CD4-positive, alpha-beta memory T cell (primary cell): ENCODE data around the gene TMCC2. TPM values are rescaled to one million over a fixed set of nuclear protein-coding genes. Genes with fewer than 3 reads are reported as not detected.
"Not testable (repeated sequence)": the region's sequence is repeated elsewhere in the genome, so short reads cannot be mapped to it uniquely, and the experiment has no call there.

Source experiments
- CTCF ChIA-PET: fragments of 350-600 bp; sonication (Branson Sonifier 250); formaldehyde crosslinking; loops from one replicate; lab custom pipeline; 2021; ENCODE audit warnings: inconsistent platforms; ENCODE audit not compliant: partially characterized antibody; lab: Charles Lee
- POLR2A ChIA-PET: fragments of 350-600 bp; sonication (Branson Sonifier 250); formaldehyde crosslinking; loops from one replicate; lab custom pipeline; 2021; ENCODE audit not compliant: partially characterized antibody; lab: Charles Lee
- DNase-seq, 5 donors: peaks; one replicate each; pipeline versions ENCODE4 v3.0.0 to v3.0.0-alpha.2; 2020 to 2022; ENCODE audit warnings: mixed read lengths in 1 of 5
- H3K27ac ChIP-seq: one replicate; pipeline ENCODE4 v1.7.0; 2013; ENCODE audit warnings: low read depth, low read length
- H3K27me3 ChIP-seq: 2 replicates; pipeline ENCODE4 v1.7.0; 2013; ENCODE audit warnings: mild to moderate bottlenecking, low read length, moderate library complexity; ENCODE audit not compliant: insufficient read depth
- H3K36me3 ChIP-seq: 2 replicates; pipeline ENCODE4 v1.7.0; 2013; ENCODE audit warnings: mild to moderate bottlenecking, low read length, moderate library complexity; ENCODE audit not compliant: insufficient read depth
- H3K4me1 ChIP-seq: 2 replicates; pipeline ENCODE4 v1.7.0; 2013; ENCODE audit warnings: mild to moderate bottlenecking, low read length, moderate library complexity; ENCODE audit not compliant: insufficient read depth
- H3K4me3 ChIP-seq, 2 donors: one replicate each; pipeline ENCODE4 v1.7.0; 2013; ENCODE audit warnings: low read length in 2 of 2, mild to moderate bottlenecking in 1 of 2
- H3K9me3 ChIP-seq, 2 donors: one replicate each; pipeline ENCODE4 v1.7.0; 2013; ENCODE audit warnings: low read length in 2 of 2, control low read depth in 1 of 2; ENCODE audit not compliant: control insufficient read depth in 1 of 2
- H3K27ac Mint-ChIP-seq, 7 donors: one replicate each; pipeline ENCODE4 v1.8.0; 2020 to 2021; ENCODE audit warnings: mixed read lengths in 7 of 7, mild to moderate bottlenecking in 6 of 7, inconsistent platforms in 3 of 7, moderate library complexity in 3 of 7
- H3K27me3 Mint-ChIP-seq, 2 donors: one replicate each; pipeline ENCODE4 v1.8.0; 2020 to 2021; ENCODE audit warnings: mixed read lengths in 2 of 2
- H3K36me3 Mint-ChIP-seq, 2 donors: one replicate each; pipeline ENCODE4 v1.8.0; 2020 to 2021; ENCODE audit warnings: mixed read lengths in 2 of 2, inconsistent platforms in 1 of 2, mild to moderate bottlenecking in 1 of 2
- H3K4me1 Mint-ChIP-seq, 4 donors: one replicate each; pipeline ENCODE4 v1.8.0; 2020 to 2021; ENCODE audit warnings: mixed read lengths in 4 of 4, mild to moderate bottlenecking in 1 of 4
- H3K4me3 Mint-ChIP-seq, 8 donors: one replicate each; pipeline ENCODE4 v1.8.0; 2020 to 2021; ENCODE audit warnings: mixed read lengths in 8 of 8, mild to moderate bottlenecking in 7 of 8, moderate library complexity in 6 of 8, inconsistent platforms in 3 of 8
- H3K9me3 Mint-ChIP-seq, 8 donors: one replicate each; pipeline ENCODE4 v1.8.0; 2020 to 2021; ENCODE audit warnings: mixed read lengths in 8 of 8, mild to moderate bottlenecking in 5 of 8, inconsistent platforms in 3 of 8, moderate library complexity in 1 of 8
- intact Hi-C: fragments of 100-400 bp; cut with micrococcal nuclease; formaldehyde crosslinking; loops from one replicate; pipeline ENCODE4 v1.15.1; 2023
- polyA plus RNA-seq, 2 donors: library from polyadenylated mRNA; unstranded; fragments of 300-500 nt; fragmentation: Illumina TruSeq; gene quantifications; one replicate each; pipeline ENCODE4 v1.2.3, GENCODE V29; 2021
- total RNA-seq, 2 experiments: library from RNA; stranded (reverse); gene quantifications; one replicate each; pipeline ENCODE4 v1.2.3, GENCODE V29; 2021

Gene TMCC2, protein sequence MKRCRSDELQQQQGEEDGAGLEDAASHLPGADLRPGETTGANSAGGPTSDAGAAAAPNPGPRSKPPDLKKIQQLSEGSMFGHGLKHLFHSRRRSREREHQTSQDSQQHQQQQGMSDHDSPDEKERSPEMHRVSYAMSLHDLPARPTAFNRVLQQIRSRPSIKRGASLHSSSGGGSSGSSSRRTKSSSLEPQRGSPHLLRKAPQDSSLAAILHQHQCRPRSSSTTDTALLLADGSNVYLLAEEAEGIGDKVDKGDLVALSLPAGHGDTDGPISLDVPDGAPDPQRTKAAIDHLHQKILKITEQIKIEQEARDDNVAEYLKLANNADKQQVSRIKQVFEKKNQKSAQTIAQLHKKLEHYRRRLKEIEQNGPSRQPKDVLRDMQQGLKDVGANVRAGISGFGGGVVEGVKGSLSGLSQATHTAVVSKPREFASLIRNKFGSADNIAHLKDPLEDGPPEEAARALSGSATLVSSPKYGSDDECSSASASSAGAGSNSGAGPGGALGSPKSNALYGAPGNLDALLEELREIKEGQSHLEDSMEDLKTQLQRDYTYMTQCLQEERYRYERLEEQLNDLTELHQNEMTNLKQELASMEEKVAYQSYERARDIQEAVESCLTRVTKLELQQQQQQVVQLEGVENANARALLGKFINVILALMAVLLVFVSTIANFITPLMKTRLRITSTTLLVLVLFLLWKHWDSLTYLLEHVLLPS
- 1 to 10 TPM in 1 of 2 experiments, under 1 TPM in 1; 0.90 to 1.2 TPM for total RNA-seq
- under 1 TPM; 0.27 to 0.62 TPM for polyA plus RNA-seq

DNA sequence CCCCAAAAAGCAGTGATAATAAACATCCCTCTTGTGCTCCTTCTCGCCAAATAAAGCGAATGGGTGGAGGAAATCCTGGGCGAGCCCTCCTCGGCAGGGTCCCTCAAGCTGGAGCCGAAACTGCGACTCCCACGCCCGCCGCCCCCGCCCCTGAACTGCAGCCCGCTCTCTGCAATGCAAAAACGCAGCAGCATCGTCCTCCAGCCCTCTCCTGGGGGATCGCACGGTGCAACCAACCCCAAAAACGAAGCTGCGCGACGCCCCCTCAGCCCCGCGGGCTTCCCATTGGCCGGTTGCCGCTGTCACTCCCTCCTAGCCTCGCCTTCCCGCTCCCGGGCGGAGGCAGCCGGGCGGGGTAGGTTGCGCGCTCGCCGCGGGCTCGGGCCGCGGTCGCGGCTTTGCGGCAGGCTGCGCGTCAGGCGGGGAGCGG, at the start of gene TMCC2:
Gene TMCC2 (plus strand): TSS at position 363 of the 430 bp plus-strand sequence. CDS start 619 bp downstream, outside the sequence.
- Mint-ChIP-seq H3K27me3 (peaks cover 8 to 18% of the 10 kb centered on the region in 2 donors), H3K36me3 (no peaks in the 10 kb centered on the region), H3K4me3 (peak within 1 kb of the TSS; percentile 88 to 99 (median 94)), H3K27ac (peak within 1 kb of the TSS; percentile 53 to 97 (median 85)), H3K9me3 (no peaks in the 10 kb centered on the region), H3K4me1 (peaks cover 14 to 33% (median 23%) of the 10 kb centered on the region in 4 donors)
- H3K4me3 ChIP-seq: peak within 1 kb of the TSS; percentile 54 to 57
- H3K36me3 ChIP-seq: no peaks in the 10 kb centered on the region
- H3K27ac ChIP-seq: no peak within 1 kb of the TSS
- H3K9me3 ChIP-seq: no peaks in the 10 kb centered on the region
- ChIA-PET POLR2A (interaction anchor here (0.6 to 4.6 kb wide), 12 partner anchors 12 to 405 kb away, joined by 3 to 37 read pairs (median 5); partner anchors contain the start of genes DSTYK and RBBP5), CTCF (interaction anchor here (1.1 to 9.5 kb wide), 6 partner anchors 17 to 98 kb away, joined by 3 to 191 read pairs (median 6); partner anchors contain the start of gene DSTYK)
- H3K27me3 ChIP-seq: peaks cover 5% of the 10 kb centered on the region
- peaks cover 25% of the 10 kb centered on the region for H3K4me1 ChIP-seq
- intact Hi-C loops: loop anchor here (1.0 to 5.0 kb wide), 4 partner anchors 16 to 105 kb away; partner anchors contain the start of genes DSTYK and RBBP5
- peak; percentile 67 to 79 (median 70) for DNase-seq

DNA sequence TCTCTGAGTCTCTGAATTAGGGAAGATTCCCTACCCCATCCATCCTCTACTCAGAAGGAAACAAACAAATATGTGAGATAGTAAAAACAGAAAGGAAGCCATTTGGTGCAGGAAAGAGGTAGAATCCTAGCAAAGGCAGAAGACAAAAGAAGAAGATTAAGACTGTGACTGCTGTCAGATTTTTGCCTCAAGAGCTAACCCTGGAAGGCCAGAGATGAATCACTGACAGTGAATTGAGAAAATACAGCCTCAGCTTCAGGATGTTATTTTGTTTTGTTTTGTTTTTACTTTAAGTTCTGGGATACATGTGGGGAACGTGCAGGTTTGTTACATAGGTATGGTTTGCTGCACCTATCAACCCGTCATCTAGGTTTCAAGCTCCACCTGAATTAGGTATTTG, 47.9 kb upstream of the TMCC2 start:
- Mint-ChIP-seq H3K9me3 (no peaks in the 10 kb centered on the region), H3K4me1 (peaks cover 11 to 31% (median 23%) of the 10 kb centered on the region in 4 donors), H3K27ac (no peak overlapping the region), H3K36me3 (peaks cover 20 to 43% of the 10 kb centered on the region in 2 donors), H3K4me3 (no peak overlapping the region), H3K27me3 (no peaks in the 10 kb centered on the region)
- Histone ChIP-seq H3K27me3 (no peaks in the 10 kb centered on the region), H3K27ac (no peak overlapping the region), H3K9me3 (no peaks in the 10 kb centered on the region), H3K4me1 (peaks cover 16% of the 10 kb centered on the region), H3K36me3 (peaks cover 4% of the 10 kb centered on the region), H3K4me3 (no peak overlapping the region)
- CTCF ChIA-PET: interaction anchor here (1.6 kb wide), 1 partner anchor 12 kb away, joined by 3 read pairs; no protein-coding TSS in a partner anchor
- POLR2A ChIA-PET: interaction anchor here (1.0 to 1.3 kb wide), 2 partner anchors 32 to 58 kb away, joined by 3 read pairs; partner anchors contain the start of genes DSTYK and RBBP5
- intact Hi-C loops: no loop called here
- DNase-seq: no peak

DNA sequence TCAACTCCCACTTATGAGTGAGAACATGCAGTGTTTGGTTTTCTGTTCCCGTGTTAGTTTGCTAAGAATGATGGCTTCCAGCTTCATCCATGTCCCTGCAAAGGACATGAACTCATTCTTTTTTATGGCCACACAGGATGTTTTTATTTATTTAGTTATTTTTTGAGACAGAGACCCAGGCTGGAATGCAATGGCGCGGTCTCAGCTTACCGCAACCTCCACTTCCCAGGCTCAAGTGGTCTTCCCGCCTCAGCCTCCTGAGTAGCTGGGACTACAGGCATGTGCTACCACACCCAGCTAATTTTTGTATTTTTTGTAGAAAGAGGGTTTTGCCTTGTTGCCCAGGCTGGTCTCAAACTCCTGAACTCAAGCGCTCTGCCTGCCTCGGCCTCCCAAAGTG, 47.4 kb upstream of the TMCC2 start:
- H3K4me3 Mint-ChIP-seq, H3K9me3 Mint-ChIP-seq, intact Hi-C loops, H3K9me3 ChIP-seq, H3K27me3 ChIP-seq, DNase-seq, H3K27ac Mint-ChIP-seq, H3K27ac ChIP-seq, H3K36me3 ChIP-seq, H3K27me3 Mint-ChIP-seq, H3K4me3 ChIP-seq: not testable (repeated sequence)
- ChIA-PET CTCF (interaction anchor here (1.6 kb wide), 1 partner anchor 12 kb away, joined by 3 read pairs; no protein-coding TSS in a partner anchor), POLR2A (interaction anchor here (1.0 to 1.3 kb wide), 2 partner anchors 31 to 58 kb away, joined by 3 read pairs; partner anchors contain the start of genes DSTYK and RBBP5)
- peaks cover 22 to 44% of the 10 kb centered on the region in 2 donors for H3K36me3 Mint-ChIP-seq
- peaks cover 12 to 31% (median 23%) of the 10 kb centered on the region in 4 donors for H3K4me1 Mint-ChIP-seq
- peaks cover 16% of the 10 kb centered on the region for H3K4me1 ChIP-seq

DNA sequence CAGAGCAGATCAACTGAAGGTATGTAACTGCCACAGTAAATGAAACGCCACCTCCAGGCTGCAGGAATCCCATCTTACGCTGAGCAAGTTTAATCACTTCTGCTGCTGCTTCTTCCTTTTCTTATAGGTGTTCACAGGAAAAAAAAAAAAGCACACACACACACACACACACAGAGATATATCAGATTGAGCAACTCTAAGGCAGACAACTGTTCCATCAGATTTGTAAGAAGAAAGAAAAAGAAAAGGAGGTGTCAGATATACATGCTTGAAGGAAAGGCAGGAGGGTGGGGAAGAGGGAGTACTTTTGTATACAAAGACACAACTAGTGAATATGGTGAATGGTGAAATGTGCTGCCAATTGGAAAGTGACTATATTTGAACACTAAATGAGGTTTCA, 44.8 kb upstream of the TMCC2 start:
- H3K36me3 Mint-ChIP-seq: peaks cover 20 to 49% of the 10 kb centered on the region in 2 donors
- POLR2A ChIA-PET: interaction anchor here (1.5 kb wide), 1 partner anchor 45 kb away, joined by 3 read pairs; the partner anchor contains the start of gene TMCC2
- no peaks in the 10 kb centered on the region for H3K9me3 ChIP-seq
- H3K4me1 ChIP-seq: peaks cover 16% of the 10 kb centered on the region
- no peak overlapping the region for H3K4me3 ChIP-seq
- peak overlapping the region in 3 of 7 donors; percentile 9 to 80 (median 64) for H3K27ac Mint-ChIP-seq
- CTCF ChIA-PET: interaction anchor here (1.3 kb wide), 1 partner anchor 73 kb away, joined by 3 read pairs; no protein-coding TSS in a partner anchor
- peaks cover 16 to 52% (median 35%) of the 10 kb centered on the region in 4 donors for H3K4me1 Mint-ChIP-seq
- H3K4me3 Mint-ChIP-seq: no peak overlapping the region
- no peak overlapping the region for H3K27ac ChIP-seq
- DNase-seq: no peak
- no peaks in the 10 kb centered on the region for H3K9me3 Mint-ChIP-seq
- peaks cover 10% of the 10 kb centered on the region for H3K36me3 ChIP-seq
- no peaks in the 10 kb centered on the region for H3K27me3 ChIP-seq
- intact Hi-C loops: no loop called here
- no peaks in the 10 kb centered on the region for H3K27me3 Mint-ChIP-seq

DNA sequence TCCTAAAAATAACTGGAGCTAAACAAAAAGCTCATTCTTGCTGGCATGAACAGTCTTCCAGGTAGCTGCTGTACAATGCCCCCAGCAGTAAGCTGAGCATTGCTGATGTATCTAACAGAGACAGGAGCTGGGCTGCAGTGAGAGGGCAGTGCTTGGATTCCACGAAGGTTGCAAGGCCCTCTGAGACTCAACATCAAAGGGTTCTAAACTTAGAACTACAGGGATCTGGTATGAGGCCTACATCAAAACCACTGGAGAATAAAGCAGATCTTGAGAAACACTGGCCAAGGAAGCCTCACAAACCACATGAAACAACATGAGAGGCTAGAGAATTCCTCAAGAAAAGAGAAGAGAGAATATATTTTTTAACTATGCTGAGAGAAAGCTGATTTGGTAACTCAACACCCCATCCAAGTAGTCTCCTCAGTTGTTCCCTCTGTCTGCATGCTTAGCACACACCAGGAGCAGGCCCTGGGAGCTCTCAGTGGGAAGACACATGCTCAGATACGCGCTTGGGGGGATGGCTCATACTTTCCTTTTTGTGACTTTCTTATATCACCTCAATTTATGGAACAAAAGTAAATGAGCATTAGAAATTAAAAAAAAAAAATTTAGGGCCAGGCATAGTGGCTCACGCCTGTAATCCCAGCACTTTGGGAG, 43.9 kb upstream of the TMCC2 start:
- no peak for DNase-seq
- CTCF ChIA-PET: interaction anchor here (1.0 to 1.3 kb wide), 2 partner anchors 16 to 73 kb away, joined by 3 read pairs; no protein-coding TSS in a partner anchor
- intact Hi-C loops: no loop called here
- H3K9me3 Mint-ChIP-seq: no peaks in the 10 kb centered on the region
- peaks cover 20 to 47% of the 10 kb centered on the region in 2 donors for H3K36me3 Mint-ChIP-seq
- H3K9me3 ChIP-seq: no peaks in the 10 kb centered on the region
- POLR2A ChIA-PET: interaction anchor here (1.5 kb wide), 1 partner anchor 44 kb away, joined by 3 read pairs; the partner anchor contains the start of gene TMCC2
- H3K27ac Mint-ChIP-seq: peak overlapping the region in 4 of 7 donors; percentile 54 to 88 (median 65)
- H3K4me1 Mint-ChIP-seq: peaks cover 18 to 54% (median 38%) of the 10 kb centered on the region in 4 donors
- H3K4me1 ChIP-seq: peaks cover 21% of the 10 kb centered on the region
- peaks cover 10% of the 10 kb centered on the region for H3K36me3 ChIP-seq
- no peaks in the 10 kb centered on the region for H3K27me3 ChIP-seq
- H3K27ac ChIP-seq: no peak overlapping the region
- H3K4me3 Mint-ChIP-seq: peak overlapping the region in 3 of 8 donors; percentile 17 to 47 (median 25)
- no peak overlapping the region for H3K4me3 ChIP-seq
- H3K27me3 Mint-ChIP-seq: no peaks in the 10 kb centered on the region

DNA sequence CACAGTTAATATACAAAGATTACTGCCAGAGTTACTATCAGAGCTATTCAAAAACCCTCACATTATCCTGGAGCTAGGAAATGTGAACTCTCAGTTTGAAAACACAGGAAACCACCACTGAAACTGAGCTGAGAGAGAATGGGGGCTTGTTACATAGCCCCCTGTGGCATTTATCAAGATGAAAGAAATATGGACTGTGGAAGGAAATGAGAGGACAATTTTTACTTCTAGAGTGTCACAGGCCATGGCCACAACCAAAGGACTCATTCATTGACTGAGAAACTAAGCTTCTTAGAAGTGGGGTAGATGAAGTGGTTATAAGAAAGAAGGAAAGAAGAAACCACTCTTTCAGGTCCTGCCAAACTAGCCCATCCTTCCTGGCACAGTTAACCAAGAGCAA, 41.6 kb upstream of the TMCC2 start:
- no peaks in the 10 kb centered on the region for H3K27me3 ChIP-seq
- no peaks in the 10 kb centered on the region for H3K9me3 ChIP-seq
- H3K4me3 ChIP-seq: no peak overlapping the region
- peaks cover 29% of the 10 kb centered on the region for H3K4me1 ChIP-seq
- Mint-ChIP-seq H3K4me1 (peaks cover 36 to 62% (median 56%) of the 10 kb centered on the region in 4 donors), H3K27me3 (no peaks in the 10 kb centered on the region), H3K36me3 (peaks cover 10 to 33% of the 10 kb centered on the region in 2 donors), H3K9me3 (no peaks in the 10 kb centered on the region), H3K27ac (no peak overlapping the region), H3K4me3 (no peak overlapping the region)
- no peak overlapping the region for H3K27ac ChIP-seq
- intact Hi-C loops: no loop called here
- ChIA-PET POLR2A (interaction anchor here (1.0 kb wide), 1 partner anchor 29 kb away, joined by 3 read pairs; no protein-coding TSS in a partner anchor), CTCF (interaction anchor here (1.2 kb wide), 1 partner anchor 9 kb away, joined by 3 read pairs; no protein-coding TSS in a partner anchor)
- peaks cover 6% of the 10 kb centered on the region for H3K36me3 ChIP-seq
- no peak for DNase-seq
